HG02763 (cell line): ENCODE results near the gene STK39.
"Not testable (repeated sequence)": the region's sequence is repeated elsewhere in the genome, so short reads cannot be mapped to it uniquely, and the experiment has no call there.

Experiments
- ATAC-seq: cut with Tn5 transposase; IDR thresholded peaks from one replicate; pipeline ENCODE4 v1.9.1; 2021; ENCODE audit warnings: mild to moderate bottlenecking, moderate library complexity; ENCODE audit not compliant: unreplicated experiment

STK39 gene

DNA sequence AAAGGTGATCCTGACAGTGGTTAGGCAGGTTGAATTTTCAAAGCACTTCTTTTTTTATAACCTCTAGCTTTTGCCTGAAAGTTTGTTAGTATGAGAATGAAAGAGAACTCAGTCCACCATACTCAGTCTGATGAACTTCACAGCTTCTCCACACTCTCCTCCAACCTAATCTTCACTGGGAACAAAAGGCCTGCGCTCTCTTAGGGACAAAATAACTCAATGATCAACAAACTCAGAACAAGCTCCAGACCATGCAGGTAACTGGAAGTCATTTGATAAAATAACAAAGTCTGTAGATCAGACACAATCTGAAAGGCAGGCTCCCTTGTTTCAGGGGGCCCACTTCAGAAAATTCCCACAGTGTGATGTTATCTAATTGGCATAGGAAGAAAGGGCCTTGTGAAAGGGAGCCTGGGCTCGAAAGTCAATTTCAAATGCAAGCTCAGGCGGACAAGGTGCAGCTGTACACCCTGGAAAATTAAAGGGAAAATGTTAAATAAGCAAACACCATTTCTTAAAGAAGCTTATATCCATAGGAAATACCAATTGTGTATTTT is 142.2 kb downstream of the STK39 start:
- ATAC-seq: no peak

DNA sequence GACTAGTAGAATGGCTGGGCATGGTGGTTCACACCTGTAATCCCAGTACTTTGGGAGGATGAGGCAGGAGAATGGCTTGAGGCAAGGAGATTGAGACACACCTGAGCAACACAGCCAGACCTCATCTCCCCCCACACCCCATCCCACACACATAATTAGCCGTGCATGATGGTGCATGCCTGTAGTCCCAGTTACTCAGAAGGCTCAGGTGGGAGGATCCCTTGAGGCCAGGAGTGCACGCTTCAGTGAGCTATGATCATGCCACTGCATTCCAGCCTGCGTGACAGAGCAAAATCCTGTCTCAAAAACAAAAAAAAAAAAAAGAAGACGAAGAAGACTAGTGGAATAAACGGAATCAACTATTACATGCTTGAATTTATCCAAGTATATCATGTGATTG is 150.0 kb downstream of the STK39 start:
- no peak for ATAC-seq

DNA sequence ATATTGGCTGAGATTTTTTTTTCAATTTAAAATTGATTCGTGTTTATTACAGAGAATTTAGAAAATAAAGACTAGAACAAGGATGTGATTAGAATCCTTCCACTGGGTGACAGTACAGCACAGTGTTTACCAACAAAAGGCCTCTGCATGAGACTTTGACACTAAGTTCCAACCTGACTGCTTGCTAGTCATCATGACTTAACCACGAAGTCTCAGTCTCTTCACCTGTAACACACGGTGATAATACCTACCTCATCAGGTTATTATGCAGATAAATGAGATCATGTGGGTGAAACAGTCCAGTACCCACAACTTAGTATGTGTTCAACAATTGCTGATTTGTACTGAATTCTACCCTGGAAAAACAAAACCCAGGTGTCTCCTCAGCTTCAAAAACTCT is 151.2 kb downstream of the STK39 start:
- no peak for ATAC-seq

DNA sequence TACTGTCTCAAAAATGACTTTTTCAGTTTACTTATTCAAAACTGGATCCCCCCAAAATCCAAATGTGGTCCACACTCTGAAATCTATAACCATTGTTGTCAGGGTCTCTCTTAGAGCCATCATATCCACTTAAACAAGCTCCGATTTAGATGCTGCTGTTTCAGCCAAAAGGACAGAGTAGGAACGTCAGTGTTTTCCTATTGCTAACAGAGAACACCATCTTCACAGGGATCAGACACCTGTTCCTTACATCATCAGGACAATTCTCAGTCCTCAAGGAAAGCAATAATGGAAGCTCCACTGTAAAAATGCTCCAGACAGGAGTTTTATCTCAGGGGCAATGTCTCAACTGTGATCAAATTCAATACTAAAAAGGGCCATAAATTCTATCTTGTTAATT is 155.4 kb downstream of the STK39 start:
- ATAC-seq: no peak

DNA sequence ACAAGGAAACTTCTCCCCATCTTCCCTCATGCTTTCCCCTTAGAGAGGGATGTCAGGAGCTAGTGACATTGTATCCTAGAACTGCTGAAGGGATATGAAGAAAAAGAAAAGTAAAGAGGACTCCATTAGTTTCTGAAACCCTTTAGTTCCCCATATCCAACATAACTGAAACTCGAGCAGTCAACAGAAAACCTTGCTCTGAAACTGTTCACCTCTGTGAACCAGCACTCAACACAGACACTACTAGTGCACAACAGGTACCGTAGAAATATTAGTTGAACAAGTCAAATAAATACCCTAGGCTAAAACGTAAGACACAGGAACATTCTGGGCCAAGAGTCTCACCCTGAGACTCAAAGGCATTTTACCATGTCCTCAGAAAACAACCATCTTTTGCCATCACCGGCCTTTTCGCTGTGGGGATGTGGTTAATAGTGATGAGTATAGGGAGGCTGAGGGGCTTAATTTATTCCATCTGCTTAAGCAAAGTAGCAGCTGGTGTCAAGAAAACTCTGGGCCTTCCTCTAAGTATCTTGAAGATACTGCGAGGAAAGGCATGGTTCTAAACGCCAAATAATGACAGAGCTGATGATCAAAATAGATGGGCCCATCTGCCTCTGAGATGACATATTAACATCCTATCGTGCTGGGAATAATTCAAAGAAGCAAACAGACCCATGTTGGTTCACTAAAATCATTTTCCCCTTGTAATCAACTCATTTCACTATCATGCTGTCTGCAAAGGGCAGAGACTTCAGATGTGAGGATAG is 156.8 kb downstream of the STK39 start:
- ATAC-seq: peak; percentile 86

DNA sequence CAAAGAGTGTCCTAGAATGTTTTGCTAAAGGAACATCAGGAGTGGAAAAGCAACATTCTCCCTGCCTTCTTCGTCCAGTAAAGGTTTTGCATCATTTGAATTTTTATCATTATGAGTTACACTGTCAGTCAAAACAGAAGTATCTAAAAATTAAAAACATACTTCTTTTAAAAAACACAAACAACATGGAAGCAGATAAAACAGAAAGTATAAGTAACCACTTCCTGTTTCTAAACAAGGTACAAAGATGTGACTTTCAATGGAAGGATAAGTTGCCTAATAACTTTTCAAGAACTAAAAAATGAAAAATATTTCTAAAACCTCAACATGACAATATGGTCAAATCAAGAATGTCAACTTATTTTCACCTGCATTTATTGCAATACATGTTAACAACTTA is 158.2 kb downstream of the STK39 start:
- ATAC-seq: no peak

DNA sequence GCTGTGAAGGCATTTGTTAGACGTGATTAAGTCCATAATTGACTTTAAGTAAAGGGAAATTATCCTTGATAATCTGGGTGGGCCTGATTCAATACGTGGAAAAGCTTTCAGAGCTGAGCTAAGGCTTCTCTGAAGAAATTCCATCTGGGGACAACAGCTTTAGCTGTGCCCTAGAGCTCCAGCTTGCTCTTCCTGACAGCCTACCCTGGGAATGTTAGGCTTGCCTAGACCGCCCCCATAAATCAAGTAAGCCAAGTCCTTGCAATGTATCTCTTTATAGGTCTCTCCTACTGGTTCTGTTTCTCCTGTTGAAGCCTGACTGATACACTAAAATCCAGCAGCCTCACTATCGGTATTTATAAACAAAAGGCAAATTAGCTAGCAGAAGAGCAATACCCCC is 160.0 kb downstream of the STK39 start:
- ATAC-seq: no peak

DNA sequence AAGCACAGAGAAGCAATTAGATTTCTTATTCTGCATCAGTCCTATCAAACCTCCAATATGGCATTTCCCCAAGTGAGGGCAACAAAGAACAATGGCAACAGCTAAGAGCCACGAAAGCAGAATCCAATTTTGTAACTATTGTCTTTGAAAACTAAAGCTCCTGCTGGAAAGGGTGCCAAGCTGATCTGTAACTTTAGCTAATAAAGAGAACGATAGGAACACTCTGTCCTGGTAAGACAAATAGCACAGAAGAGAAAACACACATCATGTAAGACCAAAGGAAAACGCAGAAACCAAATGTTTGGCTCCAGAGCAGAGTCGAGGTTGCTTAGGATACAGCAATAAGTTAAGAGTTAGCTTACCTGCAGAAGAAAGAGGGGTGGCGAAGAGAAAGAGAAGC is 160.5 kb downstream of the STK39 start:
- no peak for ATAC-seq

DNA sequence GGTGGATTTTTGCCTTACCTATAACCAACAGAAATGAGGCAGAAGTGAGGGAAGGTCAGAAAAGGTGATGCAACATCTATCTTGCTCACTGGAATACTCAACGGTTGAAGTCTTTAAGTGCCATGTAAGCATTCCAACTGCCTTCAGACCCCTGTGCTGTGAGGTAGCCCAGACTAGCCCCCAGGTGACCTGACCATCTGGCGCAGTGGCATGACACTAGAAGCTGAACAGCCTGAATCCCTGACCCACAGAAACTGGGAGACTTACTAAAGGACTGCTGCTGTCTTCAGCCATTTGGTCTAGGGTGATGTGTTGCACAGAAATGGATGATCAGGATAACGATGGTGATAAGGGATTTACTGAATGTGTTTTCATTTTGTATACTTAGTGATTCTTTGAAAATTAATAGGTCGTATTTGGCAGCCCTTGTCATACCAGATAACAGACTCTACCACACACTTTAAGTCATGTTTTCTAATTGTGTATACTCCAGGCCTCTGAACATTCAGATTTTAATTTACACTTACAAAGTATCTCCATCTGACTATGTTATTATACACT is 161.5 kb downstream of the STK39 start:
- no peak for ATAC-seq

DNA sequence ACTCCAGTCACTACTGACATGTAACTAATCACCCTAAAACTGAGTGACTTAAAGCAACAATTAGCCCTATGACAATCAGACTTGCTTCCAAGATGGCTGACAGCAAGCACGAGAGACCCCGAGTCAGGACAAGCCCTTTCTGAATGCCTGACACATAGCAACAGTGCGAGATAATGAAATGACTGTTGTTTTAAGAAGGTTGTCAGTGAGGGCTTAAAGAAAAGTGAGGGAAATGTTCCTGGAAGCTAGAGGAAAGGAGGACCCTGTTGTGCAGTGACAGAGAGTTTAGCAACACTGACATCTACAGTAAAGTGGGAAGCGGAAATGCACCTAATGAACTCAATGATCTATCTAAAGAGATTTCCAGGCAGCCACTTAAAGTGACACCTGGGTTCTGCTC is 163.1 kb downstream of the STK39 start:
- ATAC-seq: no peak

DNA sequence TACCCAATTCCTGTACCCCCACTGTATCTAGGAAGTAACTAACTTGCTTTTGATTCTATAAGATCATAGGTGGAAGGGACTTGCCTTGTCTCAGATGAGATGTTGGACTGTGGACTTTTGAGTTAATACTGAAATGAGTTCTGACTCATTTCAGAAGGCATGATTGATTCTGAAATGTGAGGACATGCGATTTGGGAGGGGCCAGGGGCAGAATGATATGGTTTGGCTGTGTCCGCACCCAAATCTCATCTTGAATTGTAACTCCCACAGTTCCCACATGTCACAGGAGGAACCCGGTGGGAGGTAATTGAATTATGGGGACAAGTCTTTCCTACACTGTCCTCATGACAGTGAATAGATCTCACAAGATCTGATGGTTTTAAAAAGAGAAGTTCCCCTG is 165.9 kb downstream of the STK39 start:
- not testable (repeated sequence) for ATAC-seq

DNA sequence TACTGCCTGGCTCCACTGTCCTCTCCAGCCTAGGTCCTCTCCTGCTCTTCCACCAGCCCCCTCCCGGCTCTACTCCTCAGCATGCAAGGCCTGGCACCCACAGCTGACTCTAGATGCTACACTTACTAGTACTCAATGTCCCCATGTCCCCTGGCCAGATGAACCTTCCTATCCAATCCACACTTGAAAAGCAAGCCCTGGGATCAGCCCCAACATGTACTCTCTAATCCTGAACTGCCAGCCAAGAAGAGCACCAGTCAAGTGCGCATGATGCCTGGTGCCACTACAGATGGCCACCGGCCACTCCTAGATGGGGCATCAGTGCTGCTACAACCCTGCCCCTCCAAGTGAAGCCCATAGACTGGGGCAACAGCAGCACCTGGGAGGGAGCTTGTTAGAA is 168.2 kb downstream of the STK39 start:
- ATAC-seq: no peak

DNA sequence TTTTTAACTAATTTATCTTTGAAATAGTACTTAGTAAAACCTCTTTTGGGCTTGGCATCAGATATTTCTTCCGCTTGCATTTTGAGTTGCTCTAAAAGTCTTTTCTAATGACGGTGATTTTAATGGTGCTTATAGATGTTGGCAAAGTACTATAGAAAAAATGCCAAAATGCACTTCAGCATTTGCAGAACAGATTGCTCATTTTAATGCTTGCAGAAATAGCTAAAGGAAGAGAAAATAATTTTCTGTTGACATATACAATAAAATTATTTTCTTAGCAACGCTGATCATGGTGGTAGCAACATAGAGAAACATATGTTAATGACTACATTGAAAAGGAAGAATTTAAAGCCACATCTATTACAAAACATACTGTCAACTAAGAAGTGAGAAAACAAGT is 170.7 kb downstream of the STK39 start:
- no peak for ATAC-seq

DNA sequence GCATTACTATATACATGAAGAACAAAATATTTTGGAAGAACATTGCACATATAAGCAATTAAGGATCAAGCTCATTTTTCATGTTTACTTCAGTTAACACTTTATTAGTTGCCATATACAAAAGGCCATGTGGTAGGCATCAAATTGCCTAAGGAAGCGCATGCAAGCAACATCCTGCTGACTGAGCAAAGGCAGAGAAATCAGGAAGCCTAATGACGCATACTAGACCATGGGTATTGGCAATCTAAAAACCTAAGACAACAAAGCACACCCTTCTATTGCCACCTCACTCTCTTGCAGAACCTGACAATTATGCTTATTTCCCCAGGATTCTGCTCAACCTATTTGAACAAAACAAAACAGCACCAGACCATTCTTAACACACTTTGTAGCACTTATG is 171.9 kb downstream of the STK39 start:
- no peak for ATAC-seq

DNA sequence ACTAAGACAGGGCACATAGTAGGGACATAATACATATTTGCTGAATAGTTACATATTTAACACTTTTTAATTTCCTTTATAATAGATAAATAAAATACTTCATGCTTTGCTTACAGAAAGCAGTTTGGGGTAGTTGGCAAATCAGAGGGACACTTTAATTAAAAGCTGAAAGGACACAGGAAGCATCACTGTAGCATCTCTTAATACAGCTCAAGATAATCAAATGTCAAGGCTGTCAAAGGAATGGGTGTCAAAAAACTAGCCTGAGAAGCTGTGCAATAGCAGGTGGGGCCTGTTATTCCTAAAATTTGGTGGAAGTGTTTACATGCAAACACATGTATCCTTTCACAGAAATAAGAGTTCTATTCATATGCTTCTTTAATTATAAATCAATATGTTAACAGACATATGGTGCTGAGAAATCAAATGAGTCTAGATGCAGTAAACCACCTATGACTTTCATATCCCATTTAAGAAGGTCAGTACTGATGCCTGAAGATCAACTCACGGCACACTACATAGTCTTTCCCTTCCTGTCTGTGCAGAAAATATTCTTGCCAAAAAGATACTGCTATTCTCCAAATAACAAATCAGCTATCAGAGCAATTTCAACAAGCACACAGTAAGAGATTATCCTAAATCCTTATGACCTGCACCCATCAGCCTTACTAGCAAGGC is 174.6 kb downstream of the STK39 start:
- ATAC-seq: no peak

DNA sequence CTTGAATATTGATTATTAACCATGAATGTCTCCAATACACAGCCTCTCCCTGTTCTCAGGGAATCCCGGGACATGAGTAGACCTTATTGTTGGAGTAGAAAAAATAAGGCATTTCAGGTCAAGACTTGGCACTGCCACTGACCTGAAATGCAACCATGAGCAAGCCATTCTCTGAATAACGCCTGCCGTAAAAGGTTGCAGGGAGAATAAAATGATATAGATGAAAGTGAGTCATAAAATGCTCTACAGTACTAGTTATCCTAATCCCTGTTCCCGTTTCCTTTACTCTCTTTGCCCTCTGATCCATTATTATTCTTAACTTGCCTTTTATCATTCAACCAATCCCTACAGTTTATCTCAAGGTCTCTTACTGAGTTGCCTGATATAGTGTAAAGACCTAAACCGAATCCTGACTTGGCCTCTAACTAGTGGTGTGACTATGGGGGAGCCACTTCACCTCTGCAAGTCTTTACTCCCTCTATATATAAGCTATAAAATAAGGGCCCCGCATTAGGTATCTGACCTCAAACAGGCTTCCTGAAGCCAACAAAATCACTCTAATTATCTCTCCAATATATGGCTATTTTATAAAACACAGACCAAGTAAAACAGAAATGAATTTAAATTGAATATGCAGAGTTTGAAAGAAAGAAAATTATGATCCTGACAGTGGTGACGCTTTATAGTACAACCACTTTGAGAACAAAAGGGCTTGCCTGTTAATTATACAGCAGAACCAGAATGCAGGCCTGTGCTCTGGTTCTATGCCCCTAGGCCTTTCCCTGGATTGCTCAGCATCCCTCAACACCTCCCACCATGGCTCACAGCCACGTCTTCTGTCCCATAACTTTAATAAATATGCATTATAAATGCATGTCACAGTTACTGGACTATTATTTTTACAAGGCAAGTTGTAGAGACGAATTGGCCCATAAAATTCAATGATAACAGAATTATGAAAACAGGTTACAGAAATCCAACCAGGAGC is 183.1 kb downstream of the STK39 start:
- no peak for ATAC-seq

DNA sequence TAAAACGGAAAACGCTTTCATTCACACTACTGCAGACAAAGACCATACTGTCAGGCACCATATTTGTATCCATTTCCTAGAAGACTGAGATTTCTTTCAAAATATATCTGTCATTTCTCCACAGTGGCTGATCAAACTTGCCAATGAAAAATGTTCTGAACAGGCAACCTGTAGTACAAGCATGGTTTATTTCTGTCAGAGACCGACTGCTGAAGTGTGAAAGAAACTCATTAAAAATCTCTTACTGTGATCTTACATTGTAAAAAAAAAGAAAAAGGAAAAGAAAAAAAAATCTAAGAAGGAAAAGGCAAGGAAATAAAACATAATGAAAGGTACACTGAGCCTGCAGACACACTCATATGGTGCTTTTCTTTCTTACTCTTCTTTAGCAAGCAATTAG is 184.5 kb downstream of the STK39 start:
- no peak for ATAC-seq

DNA sequence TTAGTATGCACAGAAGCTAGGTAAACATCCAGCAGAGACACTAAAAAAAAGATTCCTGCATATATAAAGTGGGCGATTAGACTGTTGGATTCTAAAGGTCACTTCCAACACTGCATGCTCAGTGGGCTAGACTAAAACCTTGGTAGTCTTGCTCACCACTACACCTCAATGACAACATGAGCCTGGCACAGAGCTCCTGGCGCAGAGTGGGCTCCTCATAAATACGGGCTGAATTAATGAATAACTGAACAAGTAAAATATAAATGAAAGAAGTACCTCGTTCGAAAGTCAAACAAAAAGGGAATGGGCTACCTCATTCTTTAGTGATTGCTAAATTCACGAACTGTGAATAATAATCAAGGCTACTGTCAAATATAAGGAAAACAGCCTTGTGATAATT is 185.3 kb downstream of the STK39 start:
- ATAC-seq: no peak

DNA sequence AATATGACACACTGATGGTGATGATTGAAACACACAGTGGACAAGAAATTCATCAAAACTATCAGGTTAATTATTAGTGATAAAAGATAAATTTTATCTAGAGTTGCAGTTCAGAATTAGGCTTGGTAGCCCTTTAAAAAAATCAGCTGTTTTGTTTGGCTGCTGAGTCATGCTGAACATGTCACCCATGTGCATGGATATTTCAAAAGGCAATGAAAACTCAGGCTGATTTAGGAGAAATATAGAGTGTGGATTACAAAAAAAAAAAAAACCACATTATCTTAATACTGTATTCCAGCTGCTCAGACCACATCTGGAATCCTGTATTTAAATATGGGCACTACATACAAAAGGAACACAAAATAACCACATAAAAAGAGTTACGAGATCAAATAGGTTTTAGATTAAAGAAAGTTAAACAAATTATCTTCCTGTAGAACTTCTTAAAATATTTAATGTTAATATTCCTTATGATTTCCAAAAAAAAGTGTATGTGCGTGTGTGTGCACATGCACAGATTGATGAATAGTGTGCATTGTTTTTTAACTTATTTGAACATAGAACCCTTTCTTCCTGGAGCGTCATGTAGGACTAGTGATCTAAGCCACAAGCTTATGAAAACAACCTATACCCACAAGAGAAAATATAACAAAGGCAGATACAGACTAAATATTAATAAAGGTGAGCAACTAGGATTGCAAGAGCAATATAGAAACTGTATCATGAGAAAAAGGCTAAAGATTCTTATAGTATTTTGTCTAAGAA is 186.2 kb downstream of the STK39 start:
- ATAC-seq: no peak

DNA sequence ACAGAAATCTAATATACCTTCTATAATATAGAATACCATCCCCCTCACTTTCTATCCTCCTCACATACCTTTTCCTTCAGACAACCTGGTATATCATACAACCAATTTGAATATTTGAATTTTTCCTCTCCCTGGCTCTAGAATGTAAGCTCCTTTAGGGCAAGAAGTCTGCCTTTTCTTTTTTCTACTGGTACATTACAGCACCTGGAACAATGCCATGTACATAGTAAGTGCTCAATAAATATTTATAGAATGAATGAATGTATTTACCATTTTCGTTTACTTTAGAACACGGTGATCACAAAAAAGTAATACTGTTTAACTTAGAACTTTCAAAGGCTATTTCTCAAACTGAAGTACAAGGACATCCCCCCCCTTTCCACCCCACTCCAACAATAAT is 187.6 kb downstream of the STK39 start:
- ATAC-seq: no peak
